ENCODE data around the gene CCDC91.
A peak's percentile ranks its signal among the peaks of the same experiment; 100 is the strongest.

The CCDC91 gene

DNA sequence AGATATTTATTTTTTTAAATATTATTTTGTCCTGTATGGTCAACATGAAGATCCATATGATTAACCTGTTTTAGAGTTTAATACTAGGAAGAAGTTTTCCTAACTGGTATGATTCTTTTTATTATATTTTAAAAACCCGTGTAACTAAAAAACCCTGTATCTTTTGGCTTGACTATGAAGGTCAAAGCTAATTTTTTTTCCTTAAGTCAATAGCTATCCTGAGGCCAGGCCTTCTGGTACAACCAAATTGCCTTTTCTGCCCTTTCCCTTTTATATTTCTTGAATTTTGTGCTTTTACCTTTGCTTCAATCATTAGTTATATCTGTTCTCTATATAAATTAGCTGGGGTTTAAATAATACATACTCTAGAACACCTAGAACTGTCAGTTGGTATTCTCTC is 30.6 kb upstream of the CCDC91 start:
- Histone ChIP-seq H3K36me3 (ENCODE audit: control insufficient read depth in 1 of 2, insufficient read depth in 2 of 2, low read length in 2 of 2) (no peaks in the 10 kb centered on the region), H3K27ac (ENCODE audit: low read depth, low read length) (no peak overlapping the region), H2BK5ac (ENCODE audit: low read depth, low read length, poor library complexity) (no peak overlapping the region), H3K4me2 (ENCODE audit: low read length) (no peak overlapping the region), H3K79me1 (ENCODE audit: low read length) (no peaks in the 10 kb centered on the region), H3K9me3 (ENCODE audit: insufficient read depth, low read depth, low read length) (no peaks in the 10 kb centered on the region), H2BK120ac (ENCODE audit: insufficient read depth, low read length, poor library complexity) (no peak overlapping the region), H3K27me3 (ENCODE audit: insufficient read depth, low read length) (no peaks in the 10 kb centered on the region), H3K4me3 (ENCODE audit: low read depth, low read length) (no peak overlapping the region), H4K8ac (ENCODE audit: low read depth, low read length) (no peak overlapping the region), H3K9ac (ENCODE audit: low read length) (no peak overlapping the region), H4K91ac (ENCODE audit: low read depth, low read length) (no peak overlapping the region), H3K14ac (ENCODE audit: low read length) (no peak overlapping the region), H4K12ac (ENCODE audit: low read depth, low read length) (no peak overlapping the region), H3K4me1 (ENCODE audit: control insufficient read depth in 1 of 2, insufficient read depth in 2 of 2, low read length in 2 of 2) (no peaks in the 10 kb centered on the region), H3K4ac (ENCODE audit: low read depth, low read length) (no peak overlapping the region), H2AFZ (ENCODE audit: insufficient read depth, low read length, poor library complexity) (no peak overlapping the region), H3K79me2 (ENCODE audit: control insufficient read depth, insufficient read depth, low read length, poor library complexity) (no peaks in the 10 kb centered on the region), H2AK5ac (ENCODE audit: low read length) (no peak overlapping the region), H2BK12ac (ENCODE audit: low read length) (no peak overlapping the region), H3K18ac (ENCODE audit: low read length) (no peak overlapping the region), H3K23ac (ENCODE audit: low read length) (no peak overlapping the region)
- DNase-seq: no peak
- no CpG with 5 or more reads among the region's 1 CpG for WGBS (ENCODE audit: extremely low coverage, insufficient coverage, insufficient read length)

DNA sequence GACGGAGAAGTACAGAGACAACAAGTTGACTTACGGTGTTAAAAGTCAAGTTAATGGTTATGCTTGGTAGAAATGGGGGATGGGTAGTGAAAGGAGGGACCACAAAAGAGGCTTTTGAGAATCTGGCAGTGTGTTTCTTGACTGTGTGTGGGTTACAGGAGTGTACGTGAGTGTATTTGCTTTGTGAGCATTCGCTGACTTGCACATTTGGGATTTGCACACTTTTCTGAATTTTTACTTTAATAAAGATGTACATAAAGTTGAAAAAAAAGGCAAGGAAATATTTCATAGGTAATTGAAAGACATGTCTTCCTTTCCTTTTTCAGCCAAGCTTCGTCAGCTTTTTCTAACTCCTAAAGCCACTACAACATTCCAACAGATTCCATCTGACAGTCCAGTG is 28.6 kb upstream of the CCDC91 start:
- Histone ChIP-seq H3K9ac (ENCODE audit: low read length) (no peak overlapping the region), H3K4ac (ENCODE audit: low read depth, low read length) (no peak overlapping the region), H2AFZ (ENCODE audit: insufficient read depth, low read length, poor library complexity) (no peak overlapping the region), H3K4me1 (ENCODE audit: control insufficient read depth in 1 of 2, insufficient read depth in 2 of 2, low read length in 2 of 2) (no peaks in the 10 kb centered on the region), H3K79me2 (ENCODE audit: control insufficient read depth, insufficient read depth, low read length, poor library complexity) (no peaks in the 10 kb centered on the region), H2BK12ac (ENCODE audit: low read length) (no peak overlapping the region), H2BK120ac (ENCODE audit: insufficient read depth, low read length, poor library complexity) (no peak overlapping the region), H3K36me3 (ENCODE audit: control insufficient read depth in 1 of 2, insufficient read depth in 2 of 2, low read length in 2 of 2) (no peaks in the 10 kb centered on the region), H4K8ac (ENCODE audit: low read depth, low read length) (no peak overlapping the region), H3K9me3 (ENCODE audit: insufficient read depth, low read depth, low read length) (no peaks in the 10 kb centered on the region), H4K91ac (ENCODE audit: low read depth, low read length) (no peak overlapping the region), H2AK5ac (ENCODE audit: low read length) (no peak overlapping the region), H3K14ac (ENCODE audit: low read length) (no peak overlapping the region), H2BK5ac (ENCODE audit: low read depth, low read length, poor library complexity) (no peak overlapping the region), H3K4me2 (ENCODE audit: low read length) (no peak overlapping the region), H4K12ac (ENCODE audit: low read depth, low read length) (no peak overlapping the region), H3K4me3 (ENCODE audit: low read depth, low read length) (no peak overlapping the region), H3K79me1 (ENCODE audit: low read length) (no peaks in the 10 kb centered on the region), H3K23ac (ENCODE audit: low read length) (no peak overlapping the region), H3K18ac (ENCODE audit: low read length) (no peak overlapping the region), H3K27ac (ENCODE audit: low read depth, low read length) (no peak overlapping the region), H3K27me3 (ENCODE audit: insufficient read depth, low read length) (no peaks in the 10 kb centered on the region)
- DNase-seq: peak in 1 of 2 donors; percentile 32
- WGBS (ENCODE audit: extremely low coverage, insufficient coverage, insufficient read length): no CpG with 5 or more reads among the region's 5 CpGs

DNA sequence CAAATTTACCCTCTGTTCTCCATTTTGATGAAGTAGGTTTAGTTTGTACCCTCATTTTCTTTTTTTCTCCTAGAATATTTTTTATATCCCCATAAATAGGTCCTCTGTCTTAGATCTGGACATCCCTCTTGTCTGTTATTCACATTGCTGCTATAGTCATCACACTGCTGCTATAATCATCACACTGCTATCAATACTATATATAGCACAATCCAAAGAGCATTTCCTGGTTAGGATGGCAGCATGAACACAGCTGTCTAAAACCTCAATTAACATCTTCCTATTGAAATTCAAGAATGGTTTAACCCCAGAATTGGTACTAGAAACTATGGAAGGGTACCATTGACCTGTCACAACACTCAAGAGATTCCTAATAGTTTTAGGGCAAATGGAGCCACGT is 27.6 kb upstream of the CCDC91 start:
- no peak overlapping the region for H2BK120ac ChIP-seq (ENCODE audit: insufficient read depth, low read length, poor library complexity)
- no peak overlapping the region for H4K8ac ChIP-seq (ENCODE audit: low read depth, low read length)
- no peak overlapping the region for H4K12ac ChIP-seq (ENCODE audit: low read depth, low read length)
- no peak overlapping the region for H4K91ac ChIP-seq (ENCODE audit: low read depth, low read length)
- H3K79me1 ChIP-seq (ENCODE audit: low read length): no peaks in the 10 kb centered on the region
- H3K9me3 ChIP-seq (ENCODE audit: insufficient read depth, low read depth, low read length): no peaks in the 10 kb centered on the region
- no peak overlapping the region for H2BK12ac ChIP-seq (ENCODE audit: low read length)
- no CpG with 5 or more reads among the region's 1 CpG for WGBS (ENCODE audit: extremely low coverage, insufficient coverage, insufficient read length)
- no peak overlapping the region for H3K14ac ChIP-seq (ENCODE audit: low read length)
- no peak overlapping the region for H3K27ac ChIP-seq (ENCODE audit: low read depth, low read length)
- H3K79me2 ChIP-seq (ENCODE audit: control insufficient read depth, insufficient read depth, low read length, poor library complexity): no peaks in the 10 kb centered on the region
- H2AFZ ChIP-seq (ENCODE audit: insufficient read depth, low read length, poor library complexity): no peak overlapping the region
- no peak overlapping the region for H3K4ac ChIP-seq (ENCODE audit: low read depth, low read length)
- H3K4me2 ChIP-seq (ENCODE audit: low read length): no peak overlapping the region
- no peak overlapping the region for H2AK5ac ChIP-seq (ENCODE audit: low read length)
- no peak overlapping the region for H3K4me3 ChIP-seq (ENCODE audit: low read depth, low read length)
- no peaks in the 10 kb centered on the region for H3K4me1 ChIP-seq (ENCODE audit: control insufficient read depth in 1 of 2, insufficient read depth in 2 of 2, low read length in 2 of 2)
- H3K36me3 ChIP-seq (ENCODE audit: control insufficient read depth in 1 of 2, insufficient read depth in 2 of 2, low read length in 2 of 2): no peaks in the 10 kb centered on the region
- H2BK5ac ChIP-seq (ENCODE audit: low read depth, low read length, poor library complexity): no peak overlapping the region
- H3K9ac ChIP-seq (ENCODE audit: low read length): no peak overlapping the region
- no peak for DNase-seq
- no peaks in the 10 kb centered on the region for H3K27me3 ChIP-seq (ENCODE audit: insufficient read depth, low read length)
- no peak overlapping the region for H3K18ac ChIP-seq (ENCODE audit: low read length)
- no peak overlapping the region for H3K23ac ChIP-seq (ENCODE audit: low read length)

DNA sequence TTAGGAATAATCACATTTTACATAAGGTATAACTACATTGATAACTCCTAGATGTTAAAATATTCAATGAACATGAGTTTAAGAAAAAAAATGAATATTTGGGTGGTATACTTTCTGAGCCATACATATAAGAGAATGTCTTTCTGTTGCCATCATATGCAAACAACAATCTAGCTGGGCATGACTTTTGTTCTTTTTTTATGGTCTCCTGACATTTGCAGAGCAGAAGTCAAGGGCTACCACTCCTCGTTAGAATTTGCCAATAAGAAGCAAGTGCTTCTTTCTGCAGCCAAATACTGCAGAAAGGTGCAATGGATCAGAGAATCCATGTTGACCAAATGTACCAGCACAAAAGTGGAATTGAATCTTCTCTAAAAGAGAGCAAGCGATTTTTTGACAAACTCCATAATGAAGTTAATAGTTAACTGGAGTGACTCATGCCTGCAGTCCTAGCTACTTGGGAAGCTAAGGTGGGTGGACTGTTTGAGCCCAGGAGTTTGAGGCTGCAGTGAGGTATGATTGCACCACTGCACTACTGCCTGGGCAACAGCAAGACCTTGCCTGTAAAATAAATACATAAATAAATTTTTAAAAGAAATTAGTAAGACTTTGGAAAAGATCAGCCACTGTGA is 25.5 kb upstream of the CCDC91 start:
- Histone ChIP-seq H4K8ac (ENCODE audit: low read depth, low read length) (no peak overlapping the region), H3K4me1 (ENCODE audit: control insufficient read depth in 1 of 2, insufficient read depth in 2 of 2, low read length in 2 of 2) (no peaks in the 10 kb centered on the region), H3K14ac (ENCODE audit: low read length) (no peak overlapping the region), H3K27ac (ENCODE audit: low read depth, low read length) (no peak overlapping the region), H3K9me3 (ENCODE audit: insufficient read depth, low read depth, low read length) (no peaks in the 10 kb centered on the region), H4K12ac (ENCODE audit: low read depth, low read length) (no peak overlapping the region), H3K4me2 (ENCODE audit: low read length) (no peak overlapping the region), H3K9ac (ENCODE audit: low read length) (no peak overlapping the region), H3K23ac (ENCODE audit: low read length) (no peak overlapping the region), H3K27me3 (ENCODE audit: insufficient read depth, low read length) (no peaks in the 10 kb centered on the region), H2AK5ac (ENCODE audit: low read length) (no peak overlapping the region), H3K79me1 (ENCODE audit: low read length) (no peaks in the 10 kb centered on the region), H2AFZ (ENCODE audit: insufficient read depth, low read length, poor library complexity) (no peak overlapping the region), H3K4me3 (ENCODE audit: low read depth, low read length) (no peak overlapping the region), H4K91ac (ENCODE audit: low read depth, low read length) (no peak overlapping the region), H3K36me3 (ENCODE audit: control insufficient read depth in 1 of 2, insufficient read depth in 2 of 2, low read length in 2 of 2) (no peaks in the 10 kb centered on the region), H3K79me2 (ENCODE audit: control insufficient read depth, insufficient read depth, low read length, poor library complexity) (no peaks in the 10 kb centered on the region), H2BK5ac (ENCODE audit: low read depth, low read length, poor library complexity) (no peak overlapping the region), H2BK120ac (ENCODE audit: insufficient read depth, low read length, poor library complexity) (no peak overlapping the region), H2BK12ac (ENCODE audit: low read length) (no peak overlapping the region), H3K18ac (ENCODE audit: low read length) (no peak overlapping the region), H3K4ac (ENCODE audit: low read depth, low read length) (no peak overlapping the region)
- no peak for DNase-seq
- no CpG with 5 or more reads among the region's 2 CpGs for WGBS (ENCODE audit: extremely low coverage, insufficient coverage, insufficient read length)

Measured in trophoblast cell (in vitro differentiated cells and primary cell).